ENCODE results near the gene HCFC1R1. TPM values are rescaled to one million over a fixed set of nuclear protein-coding genes. Genes with fewer than 3 reads are reported as not detected.
A peak's percentile ranks its signal among the peaks of the same experiment; 100 is the strongest.

HCFC1R1 gene
- total and polyA plus RNA-seq, 2 donors from 2014 or later: 61.3 to 332 TPM

DNA sequence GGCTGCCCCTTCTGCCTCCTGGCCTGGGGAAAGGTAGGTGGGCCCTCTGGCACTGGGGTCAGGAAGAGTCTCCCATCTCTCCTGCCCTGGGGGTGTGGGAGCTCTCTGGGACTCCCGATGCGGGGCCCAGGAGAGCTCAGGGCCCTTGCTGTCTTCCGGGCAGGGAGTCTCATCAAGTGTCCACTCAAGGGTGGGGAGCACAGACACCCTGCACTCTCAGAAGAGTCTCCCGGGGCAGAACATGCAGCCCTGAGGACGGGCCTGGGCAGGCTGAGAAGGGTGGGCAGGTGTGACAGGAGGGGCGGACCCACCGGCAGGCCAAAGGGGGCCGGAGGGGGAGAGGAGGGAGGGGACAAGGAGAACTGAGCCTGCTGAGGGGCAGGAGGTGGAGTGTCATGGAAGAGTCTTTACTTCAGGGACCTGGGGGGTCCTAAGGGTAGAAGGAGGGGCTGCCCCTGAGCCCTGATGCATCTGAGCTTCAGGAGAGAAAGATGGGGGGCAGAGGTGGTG, 35.1 kb downstream of the HCFC1R1 start:
- intact Hi-C loops (cut with DNase I): no loop called here
- no peak overlapping the region for H3K27ac ChIP-seq (ENCODE audit: low read depth in 2 of 2, low read length in 2 of 2)
- FAIRE-seq (no peak), DNase-seq (no peak)
- H3K9ac ChIP-seq (ENCODE audit: low read length in 3 of 3): no peak overlapping the region
- H3K4me3 ChIP-seq (ENCODE audit: low read length in 3 of 3): no peak overlapping the region
- no peaks in the 10 kb centered on the region for H3K9me3 ChIP-seq (ENCODE audit: control insufficient read depth in 2 of 3, insufficient read depth in 1 of 3, low read length in 3 of 3)
- no peaks in the 10 kb centered on the region for H3K27me3 ChIP-seq (ENCODE audit: control insufficient read depth, insufficient read depth, low read length)
- no peaks in the 10 kb centered on the region for H3K4me1 ChIP-seq (ENCODE audit: control insufficient read depth in 2 of 3, insufficient read depth in 2 of 3, low read depth in 1 of 3, low read length in 3 of 3)
- no peaks in the 10 kb centered on the region for H3K36me3 ChIP-seq (ENCODE audit: control insufficient read depth in 2 of 3, insufficient read depth in 3 of 3, low read length in 3 of 3)
- TF ChIP-seq, protein P1, sequence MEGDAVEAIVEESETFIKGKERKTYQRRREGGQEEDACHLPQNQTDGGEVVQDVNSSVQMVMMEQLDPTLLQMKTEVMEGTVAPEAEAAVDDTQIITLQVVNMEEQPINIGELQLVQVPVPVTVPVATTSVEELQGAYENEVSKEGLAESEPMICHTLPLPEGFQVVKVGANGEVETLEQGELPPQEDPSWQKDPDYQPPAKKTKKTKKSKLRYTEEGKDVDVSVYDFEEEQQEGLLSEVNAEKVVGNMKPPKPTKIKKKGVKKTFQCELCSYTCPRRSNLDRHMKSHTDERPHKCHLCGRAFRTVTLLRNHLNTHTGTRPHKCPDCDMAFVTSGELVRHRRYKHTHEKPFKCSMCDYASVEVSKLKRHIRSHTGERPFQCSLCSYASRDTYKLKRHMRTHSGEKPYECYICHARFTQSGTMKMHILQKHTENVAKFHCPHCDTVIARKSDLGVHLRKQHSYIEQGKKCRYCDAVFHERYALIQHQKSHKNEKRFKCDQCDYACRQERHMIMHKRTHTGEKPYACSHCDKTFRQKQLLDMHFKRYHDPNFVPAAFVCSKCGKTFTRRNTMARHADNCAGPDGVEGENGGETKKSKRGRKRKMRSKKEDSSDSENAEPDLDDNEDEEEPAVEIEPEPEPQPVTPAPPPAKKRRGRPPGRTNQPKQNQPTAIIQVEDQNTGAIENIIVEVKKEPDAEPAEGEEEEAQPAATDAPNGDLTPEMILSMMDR (IDR thresholded peaks at IDR 0.05; ENCODE audit: borderline replicate concordance, extremely low read depth, insufficient read depth): no peak

DNA sequence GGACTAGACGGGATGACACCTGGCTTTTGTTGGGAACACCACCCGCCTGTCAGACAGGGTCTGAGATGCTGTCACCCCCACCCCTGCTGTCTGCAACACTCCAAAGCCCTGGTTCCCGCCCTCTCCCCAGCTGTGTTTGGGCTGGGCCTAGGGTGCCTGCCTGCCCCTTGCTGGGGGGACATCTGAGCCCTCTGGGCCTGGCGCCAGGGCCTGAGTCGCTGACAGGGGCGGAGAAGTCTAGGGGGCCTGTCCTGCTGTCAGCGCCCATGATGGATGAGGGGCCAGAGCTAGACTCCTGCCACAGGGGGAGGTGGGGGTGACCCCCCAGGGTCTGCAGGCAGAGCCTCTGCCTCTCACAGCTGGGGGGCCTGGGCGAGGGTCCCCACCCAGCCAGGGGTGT, 35.9 kb downstream of the HCFC1R1 start:
- H3K9ac ChIP-seq (ENCODE audit: low read length in 3 of 3): no peak overlapping the region
- H3K4me3 ChIP-seq (ENCODE audit: low read length in 3 of 3): no peak overlapping the region
- no peak for FAIRE-seq
- H3K9me3 ChIP-seq (ENCODE audit: control insufficient read depth in 2 of 3, insufficient read depth in 1 of 3, low read length in 3 of 3): no peaks in the 10 kb centered on the region
- intact Hi-C loops (cut with DNase I): no loop called here
- H3K4me1 ChIP-seq (ENCODE audit: control insufficient read depth in 2 of 3, insufficient read depth in 2 of 3, low read depth in 1 of 3, low read length in 3 of 3): no peaks in the 10 kb centered on the region
- peak in 2 of 5 donors; percentile 27 to 54 for DNase-seq
- H3K27me3 ChIP-seq (ENCODE audit: control insufficient read depth, insufficient read depth, low read length): no peaks in the 10 kb centered on the region
- TF ChIP-seq, protein P1 (IDR thresholded peaks at IDR 0.05; ENCODE audit: borderline replicate concordance, extremely low read depth, insufficient read depth): no peak
- H3K36me3 ChIP-seq (ENCODE audit: control insufficient read depth in 2 of 3, insufficient read depth in 3 of 3, low read length in 3 of 3): no peaks in the 10 kb centered on the region
- no peak overlapping the region for H3K27ac ChIP-seq (ENCODE audit: low read depth in 2 of 2, low read length in 2 of 2)

- no peaks in the 10 kb centered on the region for H3K27me3 ChIP-seq (ENCODE audit: control insufficient read depth, insufficient read depth, low read length)
- TF ChIP-seq, protein P1 (IDR thresholded peaks at IDR 0.05; ENCODE audit: borderline replicate concordance, extremely low read depth, insufficient read depth): no peak
- no peaks in the 10 kb centered on the region for H3K4me1 ChIP-seq (ENCODE audit: control insufficient read depth in 2 of 3, insufficient read depth in 2 of 3, low read depth in 1 of 3, low read length in 3 of 3)
- no peak for DNase-seq
- H3K4me3 ChIP-seq (ENCODE audit: low read length in 3 of 3): no peak overlapping the region
- H3K9me3 ChIP-seq (ENCODE audit: control insufficient read depth in 2 of 3, insufficient read depth in 1 of 3, low read length in 3 of 3): no peaks in the 10 kb centered on the region
- FAIRE-seq: no peak
- intact Hi-C loops (cut with DNase I): no loop called here
- no peak overlapping the region for H3K9ac ChIP-seq (ENCODE audit: low read length in 3 of 3)
- no peak overlapping the region for H3K27ac ChIP-seq (ENCODE audit: low read depth in 2 of 2, low read length in 2 of 2)
- H3K36me3 ChIP-seq (ENCODE audit: control insufficient read depth in 2 of 3, insufficient read depth in 3 of 3, low read length in 3 of 3): no peaks in the 10 kb centered on the region
These were observed 36.5 kb downstream of the HCFC1R1 start for GRCh38 chr16:2987286-2987685.

DNA sequence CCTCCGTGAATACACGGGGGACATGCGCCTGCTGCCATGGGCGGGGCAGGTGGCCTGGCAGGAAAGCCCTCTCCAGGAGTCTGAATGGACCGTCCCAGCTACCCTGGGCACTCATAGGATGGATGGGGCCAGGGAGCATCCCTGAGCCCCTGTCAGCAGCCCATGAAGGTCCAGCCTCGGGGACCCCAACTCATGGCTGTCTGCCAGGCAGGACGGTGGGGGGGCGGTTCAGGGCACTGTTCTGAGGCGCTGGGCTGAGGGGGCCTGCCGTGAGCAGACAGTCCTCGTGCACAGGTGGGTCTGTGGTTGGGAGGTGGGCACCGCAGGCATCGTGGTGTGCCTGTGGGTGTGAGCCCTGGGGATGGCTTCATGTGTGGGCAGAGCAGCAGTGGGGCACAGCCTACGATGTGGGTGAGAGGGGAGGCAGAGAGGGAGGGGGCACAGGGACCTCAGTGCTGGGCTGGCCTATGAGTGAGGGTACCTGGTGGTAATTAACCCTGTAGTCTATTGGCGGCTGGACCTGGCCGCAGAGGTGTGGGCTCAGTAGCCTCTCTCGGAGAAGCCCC, 37.0 kb downstream of the HCFC1R1 start:
- no peak for DNase-seq
- no peaks in the 10 kb centered on the region for H3K4me1 ChIP-seq (ENCODE audit: control insufficient read depth in 2 of 3, insufficient read depth in 2 of 3, low read depth in 1 of 3, low read length in 3 of 3)
- FAIRE-seq: no peak

More for the DNA sequence above, 37.0 kb downstream of the HCFC1R1 start:
- Histone ChIP-seq H3K27ac (ENCODE audit: low read depth in 2 of 2, low read length in 2 of 2) (no peak overlapping the region), H3K36me3 (ENCODE audit: control insufficient read depth in 2 of 3, insufficient read depth in 3 of 3, low read length in 3 of 3) (no peaks in the 10 kb centered on the region), H3K9ac (ENCODE audit: low read length in 3 of 3) (no peak overlapping the region), H3K9me3 (ENCODE audit: control insufficient read depth in 2 of 3, insufficient read depth in 1 of 3, low read length in 3 of 3) (no peaks in the 10 kb centered on the region), H3K27me3 (ENCODE audit: control insufficient read depth, insufficient read depth, low read length) (no peaks in the 10 kb centered on the region), H3K4me3 (ENCODE audit: low read length in 3 of 3) (no peak overlapping the region)
- intact Hi-C loops (cut with DNase I): no loop called here
- TF ChIP-seq, protein P1 (IDR thresholded peaks at IDR 0.05; ENCODE audit: borderline replicate concordance, extremely low read depth, insufficient read depth): no peak
